ENCODE measurements around the gene KNTC1. TPM values are rescaled to one million over a fixed set of nuclear protein-coding genes. Genes with fewer than 3 reads are reported as not detected.
"Not testable (repeated sequence)": the region's sequence is repeated elsewhere in the genome, so short reads cannot be mapped to it uniquely, and the experiment has no call there.

Gene KNTC1
- total RNA-seq, 1 experiment from 2014 or later: 75.4 TPM

GRCh38 chr12:122523280-122523679, 3.8 kb upstream of the KNTC1 start:
- H3K4me3 ChIP-seq: no peak overlapping the region
- DNase-seq: no peak

DNA sequence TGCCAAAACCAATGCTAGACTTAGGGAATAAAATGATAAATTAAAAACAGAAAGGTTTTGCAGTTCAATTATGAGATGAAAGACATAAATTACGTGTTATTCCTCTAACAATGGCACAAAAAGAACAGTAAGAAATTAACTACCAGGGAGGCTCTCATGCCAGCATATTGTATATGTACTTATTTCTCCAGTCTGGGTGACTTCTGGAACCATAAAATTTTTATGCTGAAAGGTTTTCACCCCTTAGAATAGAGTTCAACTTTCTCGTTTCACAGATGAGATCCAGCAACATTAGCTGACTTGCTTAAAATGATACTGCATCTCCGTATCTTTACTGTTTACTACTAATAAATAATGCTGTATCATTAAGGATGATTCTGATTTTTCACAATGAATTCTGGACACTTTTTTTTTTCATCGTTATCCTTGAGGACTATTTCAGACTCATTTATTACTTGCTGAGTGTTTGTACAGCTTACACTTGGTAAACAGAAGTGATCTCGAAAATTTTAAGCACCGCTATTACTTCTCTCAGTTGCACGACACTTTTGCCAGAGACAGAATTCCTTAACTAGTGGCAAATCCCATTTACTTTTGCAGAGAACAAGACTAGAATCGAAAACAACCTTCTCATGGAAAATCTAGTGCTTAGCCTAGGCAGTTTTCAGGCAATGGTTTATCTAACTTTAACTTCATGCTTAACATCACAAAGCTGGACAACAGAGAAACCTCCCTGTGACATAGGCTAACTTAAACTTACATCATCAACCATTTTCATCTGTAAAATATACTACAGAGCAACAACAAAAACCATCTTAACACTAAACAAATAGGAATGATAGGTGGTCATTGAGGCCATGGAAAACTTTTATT, 3.0 kb upstream of the KNTC1 start:
- Histone ChIP-seq H3K4me1 (no peaks in the 10 kb centered on the region), H3K36me3 (peaks cover 64% of the 10 kb centered on the region), H3K4me3 (peak overlapping the region; percentile 88), H3K27me3 (no peaks in the 10 kb centered on the region), H3K27ac (no peak overlapping the region), H3K9me3 (replicated peaks) (no peaks in the 10 kb centered on the region)
- DNase-seq: no peak

More at GRCh38 chr12:122523280-122523679, 3.8 kb upstream of the KNTC1 start:
- Histone ChIP-seq H3K36me3 (peaks cover 69% of the 10 kb centered on the region), H3K9me3 (replicated peaks) (no peaks in the 10 kb centered on the region), H3K27ac (no peak overlapping the region), H3K4me1 (peaks cover 4% of the 10 kb centered on the region; the same call in 1 of the 2 replicates), H3K27me3 (no peaks in the 10 kb centered on the region)

- no peaks in the 10 kb centered on the region for H3K9me3 ChIP-seq (replicated peaks)
- H3K27me3 ChIP-seq: no peaks in the 10 kb centered on the region
- H3K4me3 ChIP-seq: peak overlapping the region; percentile 88
- DNase-seq: peak; percentile 27 to 53
- H3K27ac ChIP-seq: peak overlapping the region; percentile 99
- no peaks in the 10 kb centered on the region for H3K4me1 ChIP-seq
- H3K36me3 ChIP-seq: peaks cover 45% of the 10 kb centered on the region
Measured at GRCh38 chr12:122527478-122527944, 462 bp downstream of the KNTC1 start.

- Histone ChIP-seq H3K9me3 (replicated peaks) (no peaks in the 10 kb centered on the region), H3K4me1 (no peaks in the 10 kb centered on the region), H3K27me3 (no peaks in the 10 kb centered on the region), H3K4me3 (no peak overlapping the region), H3K36me3 (peaks cover 37% of the 10 kb centered on the region), H3K27ac (no peak overlapping the region)
- DNase-seq: no peak
Measured at GRCh38 chr12:122528582-122528981, 1.5 kb downstream of the KNTC1 start.

- Histone ChIP-seq H3K36me3 (peaks cover 33% of the 10 kb centered on the region), H3K27ac (no peak overlapping the region), H3K4me3 (no peak overlapping the region), H3K27me3 (no peaks in the 10 kb centered on the region), H3K4me1 (no peaks in the 10 kb centered on the region), H3K9me3 (replicated peaks) (no peaks in the 10 kb centered on the region)
- no peak for DNase-seq
Measured at GRCh38 chr12:122528992-122529391, 1.9 kb downstream of the KNTC1 start.

- DNase-seq: no peak
- Histone ChIP-seq H3K4me3 (no peak overlapping the region), H3K9me3 (replicated peaks) (no peaks in the 10 kb centered on the region), H3K4me1 (no peaks in the 10 kb centered on the region), H3K27me3 (no peaks in the 10 kb centered on the region), H3K27ac (no peak overlapping the region), H3K36me3 (peaks cover 37% of the 10 kb centered on the region)
Measured at GRCh38 chr12:122533856-122534255, 6.8 kb downstream of the KNTC1 start.

DNA sequence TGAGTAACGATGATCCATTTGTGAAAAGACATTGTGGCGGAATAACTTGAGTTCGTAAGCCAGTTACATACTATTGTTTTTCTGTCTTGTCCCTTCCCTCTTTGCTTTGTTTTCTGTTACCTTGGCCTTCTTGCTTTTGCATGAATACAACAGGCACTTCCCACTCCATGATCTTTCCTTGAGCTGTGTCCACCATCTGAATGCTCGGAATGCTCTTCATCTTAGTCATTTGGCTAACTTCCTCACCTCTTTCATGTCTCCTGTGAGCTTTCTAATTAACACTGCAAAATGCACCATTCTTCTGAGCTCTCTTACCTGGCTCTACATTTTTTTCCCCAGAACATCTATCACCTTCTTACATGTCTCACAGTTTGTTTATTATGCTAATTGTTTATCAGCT, 10.0 kb downstream of the KNTC1 start:
- H3K27ac ChIP-seq: no peak overlapping the region
- H3K9me3 ChIP-seq (replicated peaks): no peaks in the 10 kb centered on the region
- no peaks in the 10 kb centered on the region for H3K4me1 ChIP-seq
- no peak overlapping the region for H3K4me3 ChIP-seq
- H3K27me3 ChIP-seq: no peaks in the 10 kb centered on the region
- DNase-seq: no peak
- peaks cover 41% of the 10 kb centered on the region for H3K36me3 ChIP-seq

- H3K9me3 ChIP-seq (replicated peaks): no peaks in the 10 kb centered on the region
- DNase-seq: no peak
- H3K36me3 ChIP-seq: peaks cover 53% of the 10 kb centered on the region
- H3K4me1 ChIP-seq: no peaks in the 10 kb centered on the region
- no peaks in the 10 kb centered on the region for H3K27me3 ChIP-seq
- H3K27ac ChIP-seq: no peak overlapping the region
- no peak overlapping the region for H3K4me3 ChIP-seq
Measured at GRCh38 chr12:122538496-122538895, 11.4 kb downstream of the KNTC1 start.

GRCh38 chr12:122544537-122544936, 17.5 kb downstream of the KNTC1 start:
- H3K27me3 ChIP-seq: no peaks in the 10 kb centered on the region
- peaks cover 77% of the 10 kb centered on the region for H3K36me3 ChIP-seq
- no peaks in the 10 kb centered on the region for H3K9me3 ChIP-seq (replicated peaks)
- no peak overlapping the region for H3K27ac ChIP-seq
- no peaks in the 10 kb centered on the region for H3K4me1 ChIP-seq
- no peak for DNase-seq
- no peak overlapping the region for H3K4me3 ChIP-seq

DNA sequence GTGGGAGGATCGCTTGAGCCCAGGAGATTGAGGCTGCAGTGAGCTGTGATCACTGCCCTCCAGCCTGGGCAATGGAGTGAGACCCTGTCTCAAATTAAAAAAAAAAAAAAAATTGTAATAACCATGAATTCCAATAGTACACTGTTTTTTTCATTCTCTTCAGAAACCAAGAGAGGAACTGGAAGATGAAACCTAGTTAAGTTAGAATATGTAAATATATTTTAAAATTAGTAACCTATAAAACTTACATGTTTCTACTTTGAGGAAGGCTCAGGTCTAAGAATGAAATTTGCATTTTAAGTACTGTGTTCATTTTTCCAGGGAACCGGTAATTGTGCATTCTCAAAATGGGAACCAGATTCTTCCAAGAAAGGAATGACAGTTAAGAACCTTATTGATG, 18.8 kb downstream of the KNTC1 start:
- Histone ChIP-seq H3K4me1 (no peaks in the 10 kb centered on the region), H3K27ac (no peak overlapping the region), H3K27me3 (no peaks in the 10 kb centered on the region), H3K9me3 (replicated peaks) (no peaks in the 10 kb centered on the region), H3K36me3 (peaks cover 78% of the 10 kb centered on the region), H3K4me3 (no peak overlapping the region)
- no peak for DNase-seq

DNA sequence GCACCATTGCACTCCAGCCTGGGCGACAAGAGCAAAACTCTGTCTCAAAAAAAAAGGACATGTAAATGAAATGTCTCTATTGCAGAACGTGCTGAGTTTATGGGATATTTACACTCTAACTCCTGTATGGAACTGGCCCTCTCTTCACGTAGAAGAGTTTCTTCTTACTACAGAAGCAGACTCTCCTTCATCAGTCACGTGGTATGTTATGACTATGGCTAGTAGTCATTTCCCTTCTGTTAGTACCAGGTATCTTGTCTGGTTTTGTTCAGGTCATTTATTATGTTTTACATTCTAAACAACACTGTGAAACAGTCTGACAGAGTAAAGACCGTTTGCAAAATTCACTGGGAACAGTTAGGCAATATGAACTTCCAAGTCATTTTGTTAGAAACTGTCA, 20.3 kb downstream of the KNTC1 start:
- no peaks in the 10 kb centered on the region for H3K9me3 ChIP-seq (replicated peaks)
- H3K4me1 ChIP-seq: no peaks in the 10 kb centered on the region
- H3K36me3 ChIP-seq: peaks cover 85% of the 10 kb centered on the region
- H3K4me3 ChIP-seq: no peak overlapping the region
- no peaks in the 10 kb centered on the region for H3K27me3 ChIP-seq
- DNase-seq: no peak
- no peak overlapping the region for H3K27ac ChIP-seq

GRCh38 chr12:122558745-122559641, 31.9 kb downstream of the KNTC1 start:
- H3K4me1 ChIP-seq: peaks cover 9% of the 10 kb centered on the region
- H3K9me3 ChIP-seq (replicated peaks): no peaks in the 10 kb centered on the region
- no peaks in the 10 kb centered on the region for H3K27me3 ChIP-seq
- no peak overlapping the region for H3K4me3 ChIP-seq
- no peak for DNase-seq
- peaks cover 74% of the 10 kb centered on the region for H3K36me3 ChIP-seq
- H3K27ac ChIP-seq: no peak overlapping the region

DNA sequence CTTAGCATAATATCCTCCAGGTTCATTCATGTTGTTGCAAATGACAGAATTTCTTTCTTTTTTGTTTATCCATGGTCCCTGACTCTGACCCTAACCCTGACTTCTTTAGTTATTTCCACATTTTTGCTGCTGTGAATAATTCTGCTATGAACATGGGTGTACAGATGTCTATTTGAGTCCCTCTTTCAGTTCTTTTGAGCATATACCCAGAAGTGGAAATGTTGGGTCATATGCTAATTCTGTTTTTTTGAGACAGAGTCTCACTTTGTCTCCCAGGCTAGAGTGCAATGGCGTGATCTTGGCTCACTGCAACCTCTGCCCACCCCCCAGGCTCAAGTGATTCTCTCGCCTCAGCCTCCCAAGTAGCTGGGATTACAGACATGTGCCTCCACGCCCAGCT, 33.1 kb downstream of the KNTC1 start:
- H3K9me3 ChIP-seq (replicated peaks): no peaks in the 10 kb centered on the region
- no peak overlapping the region for H3K27ac ChIP-seq
- H3K27me3 ChIP-seq: no peaks in the 10 kb centered on the region
- DNase-seq: no peak
- H3K36me3 ChIP-seq: peaks cover 75% of the 10 kb centered on the region
- H3K4me3 ChIP-seq: no peak overlapping the region
- peaks cover 9% of the 10 kb centered on the region for H3K4me1 ChIP-seq

DNA sequence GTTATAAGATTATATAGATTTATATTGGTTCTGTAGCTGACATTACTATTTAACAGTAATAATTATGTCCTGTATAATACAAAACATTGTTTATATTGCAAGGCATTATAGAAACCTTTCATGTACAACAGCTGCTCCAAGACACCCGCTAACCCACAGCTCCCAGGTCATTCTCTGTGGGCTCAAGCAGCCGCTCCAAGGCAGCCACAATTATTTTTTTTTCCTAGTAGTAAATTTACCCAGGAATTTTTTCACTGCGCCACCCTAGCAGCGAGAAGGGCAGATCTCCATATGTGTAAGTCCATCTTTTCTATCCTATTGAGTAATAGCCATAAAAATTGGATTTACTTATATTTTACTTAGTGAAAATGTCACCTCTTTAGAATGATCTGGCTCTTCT, 36.3 kb downstream of the KNTC1 start:
- H3K27me3 ChIP-seq: no peaks in the 10 kb centered on the region
- peaks cover 9% of the 10 kb centered on the region for H3K4me1 ChIP-seq
- H3K27ac ChIP-seq: peak overlapping the region; percentile 60
- no peaks in the 10 kb centered on the region for H3K9me3 ChIP-seq (replicated peaks)
- DNase-seq: peak; percentile 54 to 62
- peaks cover 74% of the 10 kb centered on the region for H3K36me3 ChIP-seq
- H3K4me3 ChIP-seq: no peak overlapping the region

DNA sequence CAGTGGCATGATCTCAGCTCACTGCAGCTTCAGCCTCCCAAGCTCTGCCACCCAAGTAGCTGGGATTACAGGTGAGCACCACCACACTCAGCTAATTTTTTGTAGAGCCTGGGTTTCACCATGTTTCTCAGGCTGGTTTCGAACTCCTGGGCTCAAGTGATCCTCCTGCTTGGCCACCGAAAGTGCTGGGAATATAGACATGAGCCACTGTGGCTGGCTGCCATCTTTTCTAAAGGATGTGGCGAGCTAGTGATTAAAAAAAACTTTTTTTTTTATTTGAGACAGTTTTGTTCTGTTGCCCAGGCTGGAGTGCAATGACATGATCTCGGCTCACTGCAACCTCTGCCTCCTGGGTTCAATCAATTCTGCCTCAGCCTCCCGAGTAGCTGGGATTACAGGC, 39.8 kb downstream of the KNTC1 start:
- not testable (repeated sequence) for H3K9me3 ChIP-seq (replicated peaks); H3K27ac ChIP-seq; DNase-seq; H3K4me3 ChIP-seq; H3K27me3 ChIP-seq
- peaks cover 11% of the 10 kb centered on the region for H3K4me1 ChIP-seq
- peaks cover 69% of the 10 kb centered on the region for H3K36me3 ChIP-seq

Data from SJCRH30 (cell line).